Aorta (tissue), 5 donors: ENCODE measurements around the gene SEPTIN10. TPM values are rescaled to one million over a fixed set of nuclear protein-coding genes. Genes with fewer than 3 reads are reported as not detected.
"Not testable (repeated sequence)": the region's sequence is repeated elsewhere in the genome, so short reads cannot be mapped to it uniquely, and the experiment has no call there.

Experiments
- ATAC-seq: fragments of 200-7000 bp; cut with Tn5 transposase; one replicate; pipeline ENCODE4 v1.9.1; 2022; ENCODE audit warnings: moderate library complexity; ENCODE audit not compliant: low FRiP score
- DNase-seq, 2 donors: peaks; one replicate each; pipeline ENCODE4 v3.0.0-alpha.2; 2020
- H3K27ac ChIP-seq, 2 donors: one replicate each; pipeline ENCODE4 v1.5.1; 2013; ENCODE audit warnings: low read length in 2 of 2, mild to moderate bottlenecking in 2 of 2, moderate library complexity in 2 of 2, control low read depth in 1 of 2, inconsistent platforms in 1 of 2, low read depth in 1 of 2
- H3K27me3 ChIP-seq, 2 donors: one replicate each; pipeline ENCODE4 v1.6.1; 2013; ENCODE audit warnings: control low read depth in 1 of 2, low read length in 1 of 2, mild to moderate bottlenecking in 1 of 2, moderate library complexity in 1 of 2; ENCODE audit not compliant: insufficient read depth in 2 of 2, control insufficient read depth in 1 of 2
- H3K36me3 ChIP-seq, 2 donors: one replicate each; pipeline ENCODE4 v1.6.1; 2013; ENCODE audit warnings: control low read depth in 1 of 2, low read length in 1 of 2, mild to moderate bottlenecking in 1 of 2; ENCODE audit not compliant: insufficient read depth in 2 of 2, control insufficient read depth in 1 of 2
- H3K4me1 ChIP-seq, 2 donors: one replicate each; pipeline ENCODE4 v1.6.1; 2013; ENCODE audit warnings: low read length in 2 of 2, control low read depth in 1 of 2, mild to moderate bottlenecking in 1 of 2, moderate library complexity in 1 of 2; ENCODE audit not compliant: insufficient read depth in 2 of 2, control insufficient read depth in 1 of 2
- H3K4me3 ChIP-seq, 2 donors: one replicate each; pipeline ENCODE4 v1.5.1; 2013; ENCODE audit warnings: low read length in 2 of 2, control low read depth in 1 of 2, mild to moderate bottlenecking in 1 of 2
- H3K9me3 ChIP-seq: one replicate; pipeline ENCODE4 v1.6.1; 2013; ENCODE audit warnings: mild to moderate bottlenecking, low read length; ENCODE audit not compliant: control insufficient read depth
- WGBS, 2 donors: extraction: QIAGEN DNeasy Blood & Tissue Kit; methylation state at CpG; one replicate each; pipeline ENCODE4 v1.1.7; 2013; 5-methylcytosine and 5-hydroxymethylcytosine counted together
- intact Hi-C, 2 donors: fragments of 100-400 bp; cut with DNase I; formaldehyde crosslinking; loops; one replicate each; pipeline versions ENCODE4 v1.14.2 to v1.15.0; 2022
- polyA plus RNA-seq, 2 donors: library from polyadenylated mRNA; stranded (reverse); fragments of 200-250 nt; gene quantifications; one replicate each; pipeline ENCODE4 v1.2.3, GENCODE V29; 2013
- total RNA-seq, 2 donors: library from RNA; stranded (reverse); fragmentation: NEBNext Ultra II Directional; extraction: Animal tissue kit (Norgen Biotek cat#: 25700); gene quantifications; one replicate each; pipeline ENCODE4 v1.2.1, GENCODE V29; 2021
- donor health status: healthy with polysubstance abuse.
- donor health status: Bipolar disorder and iron deficiency.
- donor health status: DM: no; HTN: no; CAD: no.
- donor health status: DM: no; HTN: no; CAD: no.
- donor health status: DM: yes; HTN: yes; CAD: no.

SEPTIN10 gene
- total and polyA plus RNA-seq, 4 donors = 80.3 to 132 (median 107) TPM

DNA sequence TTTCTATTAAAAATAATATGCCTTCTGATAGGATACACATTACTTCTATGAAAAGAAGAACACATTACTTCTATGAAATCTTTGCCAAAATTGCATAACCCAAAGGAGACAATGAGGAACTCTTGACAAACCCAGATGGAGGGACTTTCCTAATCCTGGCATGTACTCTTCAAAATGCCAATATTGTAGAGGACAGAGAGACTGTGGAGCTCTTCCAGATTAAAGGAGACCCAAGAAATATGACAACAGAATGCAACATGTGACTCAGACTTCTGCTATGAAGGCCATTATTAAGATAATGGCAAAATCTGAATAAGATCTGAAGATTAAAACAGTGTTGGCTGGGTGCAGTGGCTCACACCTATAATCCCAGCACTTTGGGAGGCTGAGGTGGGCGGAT is 22.6 kb upstream of the SEPTIN10 start:
- no peak overlapping the region for H3K27ac ChIP-seq
- no peak overlapping the region for H3K4me3 ChIP-seq
- ATAC-seq = no peak
- H3K9me3 ChIP-seq = no peaks in the 10 kb centered on the region
- no peaks in the 10 kb centered on the region for H3K4me1 ChIP-seq
- intact Hi-C loops = no loop called here
- no peak for DNase-seq
- H3K36me3 ChIP-seq = no peaks in the 10 kb centered on the region
- WGBS, 2 donors = 88 to 100% methylated on average over 1 of the region's 1 CpG
- no peaks in the 10 kb centered on the region for H3K27me3 ChIP-seq

DNA sequence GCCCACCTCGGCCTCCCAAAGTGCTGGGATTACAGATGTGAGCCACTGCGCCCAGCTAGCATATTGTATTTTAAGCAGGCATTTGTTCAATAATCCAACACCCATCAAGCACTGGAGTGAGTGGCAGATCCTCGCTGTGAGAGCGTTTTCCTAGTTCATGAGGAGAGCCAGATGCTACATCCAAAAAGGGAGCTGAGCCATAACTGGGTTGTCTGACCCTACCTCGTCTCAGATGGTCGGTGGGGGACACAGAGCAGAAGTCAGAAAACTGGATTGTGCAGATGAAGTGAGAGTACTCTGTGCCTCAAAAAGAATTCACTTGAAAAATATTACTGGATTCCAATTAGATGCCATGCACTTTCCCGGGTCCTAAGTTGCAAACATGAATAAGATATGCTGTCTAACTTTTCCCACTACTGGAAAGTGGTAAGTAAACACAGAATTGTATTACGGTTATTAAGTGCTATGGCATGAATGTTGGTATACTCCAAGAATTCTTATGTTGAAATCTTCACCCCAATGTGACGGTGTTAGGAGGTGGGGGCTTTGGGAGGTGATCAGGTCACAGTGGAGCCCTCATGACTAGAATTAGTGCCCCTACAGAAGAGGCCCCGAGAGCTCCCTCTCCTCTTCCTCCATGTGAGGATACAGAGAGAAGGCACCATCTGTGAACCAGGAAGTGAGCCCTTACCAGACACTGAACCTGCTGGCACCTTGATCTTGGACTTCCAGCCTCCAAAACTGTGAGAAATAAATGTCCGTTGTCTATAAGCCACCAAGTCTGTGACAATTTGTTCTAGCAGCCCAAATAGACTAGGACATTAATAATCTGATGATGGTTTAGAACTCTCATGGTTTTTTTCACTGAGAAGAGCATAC is 21.9 kb upstream of the SEPTIN10 start:
- Histone ChIP-seq H3K36me3 (no peaks in the 10 kb centered on the region), H3K27me3 (no peaks in the 10 kb centered on the region), H3K4me1 (no peaks in the 10 kb centered on the region), H3K9me3 (no peaks in the 10 kb centered on the region), H3K27ac (no peak overlapping the region), H3K4me3 (no peak overlapping the region)
- DNase-seq = no peak
- intact Hi-C loops = no loop called here
- ATAC-seq = no peak
- 77 to 83% methylated on average over 11 of the region's 11 CpGs for WGBS, 2 donors

DNA sequence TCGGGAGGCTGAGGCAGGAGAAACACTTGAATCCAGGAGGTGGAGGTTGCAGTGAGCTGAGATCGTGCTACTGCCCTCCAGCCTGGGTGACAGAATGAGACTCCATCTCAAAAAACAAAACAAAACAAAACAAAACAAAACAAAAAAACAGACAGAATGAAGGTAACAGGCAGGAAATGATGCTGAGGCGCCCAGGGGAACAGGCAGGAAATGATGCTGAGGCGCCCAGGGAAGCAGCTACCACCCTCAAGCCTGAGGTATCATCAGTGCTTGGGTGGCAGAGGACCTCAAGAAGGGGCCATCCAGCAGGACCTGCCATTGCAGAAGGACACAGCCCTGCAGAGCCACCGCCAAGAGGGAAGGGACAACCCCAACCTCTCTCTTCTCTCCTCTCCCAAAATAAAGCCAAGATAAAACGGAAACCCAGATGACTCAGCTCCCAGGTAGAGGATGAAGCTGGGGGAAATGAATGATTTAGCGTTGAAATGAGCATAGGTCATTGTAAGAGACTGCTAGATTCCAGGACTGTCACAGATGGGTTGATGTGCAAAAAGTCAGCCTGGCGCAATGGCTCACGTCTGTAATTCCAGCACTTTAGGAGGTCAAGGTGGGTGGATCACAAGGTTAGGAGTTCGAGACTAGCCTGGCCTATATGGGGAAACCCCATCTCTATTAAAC is 19.7 kb upstream of the SEPTIN10 start:
- Histone ChIP-seq H3K4me1 (no peaks in the 10 kb centered on the region), H3K9me3 (no peaks in the 10 kb centered on the region), H3K27ac (no peak overlapping the region), H3K36me3 (no peaks in the 10 kb centered on the region), H3K4me3 (no peak overlapping the region), H3K27me3 (no peaks in the 10 kb centered on the region)
- WGBS, 2 donors = 92 to 95% methylated on average over 10 of the region's 10 CpGs
- DNase-seq (no peak), ATAC-seq (no peak)
- intact Hi-C loops = no loop called here

DNA sequence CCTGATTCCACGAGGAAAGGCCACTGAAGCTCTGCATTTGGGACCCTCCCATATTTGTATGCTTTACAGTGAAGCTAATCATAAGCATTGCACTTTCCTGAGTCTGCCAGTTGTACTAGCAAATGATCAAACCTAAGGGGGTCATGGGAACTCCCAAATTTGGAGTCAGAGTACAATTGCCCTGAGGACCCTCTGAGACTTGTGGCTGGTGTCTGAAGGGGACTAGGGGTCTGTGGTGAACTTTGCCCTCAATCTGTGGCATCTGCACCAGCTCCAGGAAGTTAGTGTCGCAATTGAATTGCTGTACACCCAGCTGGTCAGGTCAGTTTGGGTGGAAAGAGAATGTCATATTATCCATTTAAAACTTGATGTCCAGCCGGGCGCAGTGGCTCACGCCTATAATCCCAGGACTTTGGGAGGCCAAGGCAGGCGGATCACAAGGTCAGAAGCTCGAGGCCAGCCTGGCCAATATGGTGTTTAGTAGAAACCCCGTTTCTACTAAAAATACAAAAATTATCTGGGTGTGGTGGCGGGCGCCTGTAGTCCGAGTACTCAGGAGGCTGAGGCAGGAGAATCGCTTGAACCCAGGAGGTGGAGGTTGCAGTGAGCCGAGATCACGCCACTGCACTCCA is 18.5 kb upstream of the SEPTIN10 start:
- ATAC-seq (no peak), DNase-seq (no peak)
- Histone ChIP-seq H3K36me3 (no peaks in the 10 kb centered on the region), H3K9me3 (no peaks in the 10 kb centered on the region), H3K27me3 (no peaks in the 10 kb centered on the region), H3K27ac (no peak overlapping the region), H3K4me3 (no peak overlapping the region), H3K4me1 (no peaks in the 10 kb centered on the region)
- intact Hi-C loops = no loop called here
- 90 to 93% methylated on average over 13 to 14 of the region's 14 CpGs for WGBS, 2 donors

DNA sequence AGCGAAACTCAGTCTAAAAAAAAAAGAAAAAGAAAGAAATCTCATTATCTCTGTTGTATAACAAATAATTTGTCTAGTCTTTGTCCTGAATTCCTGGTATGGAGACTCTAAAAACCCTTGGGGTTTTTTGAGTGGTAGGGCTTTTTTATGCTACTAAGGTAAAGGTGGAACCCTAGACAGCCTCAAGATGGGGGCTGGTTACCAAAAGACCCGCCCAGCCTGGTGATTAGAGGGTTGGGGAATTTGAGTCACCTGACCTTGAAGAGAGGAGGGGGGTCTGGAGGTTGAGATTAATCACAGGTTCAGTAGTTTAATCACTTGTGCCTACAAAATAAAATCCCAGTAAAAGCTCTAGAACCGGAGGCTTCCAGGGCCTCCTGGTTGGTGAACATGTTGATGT is 18.0 kb upstream of the SEPTIN10 start:
- intact Hi-C loops = no loop called here
- H3K4me3 ChIP-seq = no peak overlapping the region
- no peaks in the 10 kb centered on the region for H3K9me3 ChIP-seq
- no peaks in the 10 kb centered on the region for H3K4me1 ChIP-seq
- no peak for ATAC-seq
- no peak for DNase-seq
- H3K27me3 ChIP-seq = no peaks in the 10 kb centered on the region
- H3K36me3 ChIP-seq = no peaks in the 10 kb centered on the region
- WGBS, 2 donors = 81 to 93% methylated on average over 3 of the region's 3 CpGs
- H3K27ac ChIP-seq = no peak overlapping the region

DNA sequence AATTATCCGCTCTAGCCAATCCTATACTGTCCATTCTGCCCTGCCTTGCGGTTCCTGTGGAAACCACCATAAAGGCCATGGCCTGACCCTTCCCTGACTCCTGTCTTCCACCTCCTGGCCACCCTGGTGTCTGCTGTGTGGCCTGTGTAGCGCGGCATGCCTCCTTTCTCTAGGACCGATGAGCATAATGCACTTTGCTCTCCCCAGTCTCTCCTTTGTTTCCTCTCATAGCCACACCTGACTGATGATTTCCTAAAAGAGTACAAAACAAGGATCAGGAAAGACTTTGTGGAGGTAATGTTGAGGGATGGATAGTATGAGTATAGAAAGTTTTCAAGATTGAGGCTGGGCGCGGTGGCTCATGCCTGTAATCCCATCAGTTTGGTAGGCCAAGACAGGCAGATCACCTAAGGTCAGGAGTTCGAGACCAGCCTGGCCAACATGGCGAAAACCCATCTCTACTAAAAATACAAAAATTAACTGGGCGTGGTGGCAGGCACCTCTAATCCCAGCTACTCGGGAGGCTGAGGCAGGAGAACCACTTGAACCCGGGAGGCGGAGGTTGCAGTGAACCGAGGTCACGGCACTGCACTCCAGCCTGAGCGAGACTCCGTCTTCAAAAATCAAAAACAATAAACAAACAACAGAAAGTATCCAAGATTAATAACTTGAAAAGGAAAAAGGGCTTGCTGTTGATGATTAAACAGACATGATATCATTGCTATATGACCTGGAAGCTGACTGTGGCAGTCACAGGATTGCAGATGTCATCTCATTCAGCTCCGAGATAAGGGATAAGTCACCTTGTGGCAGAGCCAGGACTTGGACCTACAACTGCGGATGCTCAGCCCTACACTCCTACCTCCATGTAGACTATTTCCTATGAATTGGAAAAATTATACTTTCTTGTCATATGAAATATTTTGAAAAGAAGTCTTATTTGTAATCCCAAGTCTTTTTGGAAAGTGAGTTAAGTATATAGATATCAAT is 17.0 kb upstream of the SEPTIN10 start:
- H3K27me3 ChIP-seq = no peaks in the 10 kb centered on the region
- no peaks in the 10 kb centered on the region for H3K36me3 ChIP-seq
- intact Hi-C loops = no loop called here
- WGBS, 2 donors = 87 to 97% methylated on average over 19 of the region's 19 CpGs
- peak; percentile 38 for ATAC-seq
- no peaks in the 10 kb centered on the region for H3K9me3 ChIP-seq
- no peaks in the 10 kb centered on the region for H3K4me1 ChIP-seq
- no peak overlapping the region for H3K4me3 ChIP-seq
- no peak overlapping the region for H3K27ac ChIP-seq
- no peak for DNase-seq

DNA sequence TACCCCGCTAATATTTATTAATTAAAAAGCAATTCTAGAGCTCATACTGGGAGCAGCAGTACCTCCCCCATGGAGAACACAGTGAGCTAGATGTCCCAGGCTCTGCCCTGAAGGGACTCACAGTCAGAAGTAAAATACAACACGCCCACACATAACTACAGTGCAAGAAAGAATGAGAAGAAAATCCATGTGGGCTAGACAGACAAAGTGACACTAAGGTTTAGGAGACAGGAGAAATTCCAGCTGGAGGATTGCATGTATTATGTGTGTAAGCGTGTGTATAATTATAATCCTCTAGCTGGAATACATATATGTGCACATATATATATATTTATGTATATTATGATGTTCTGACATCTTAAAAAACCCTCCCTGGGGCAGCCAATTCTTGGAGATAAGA is 16.1 kb upstream of the SEPTIN10 start:
- H3K4me1 ChIP-seq = no peaks in the 10 kb centered on the region
- no peak for DNase-seq
- 88 to 97% methylated on average over 3 of the region's 3 CpGs for WGBS, 2 donors
- no peaks in the 10 kb centered on the region for H3K27me3 ChIP-seq
- no peak for ATAC-seq
- H3K27ac ChIP-seq = no peak overlapping the region
- H3K4me3 ChIP-seq = no peak overlapping the region
- intact Hi-C loops = no loop called here
- no peaks in the 10 kb centered on the region for H3K36me3 ChIP-seq
- H3K9me3 ChIP-seq = no peaks in the 10 kb centered on the region

DNA sequence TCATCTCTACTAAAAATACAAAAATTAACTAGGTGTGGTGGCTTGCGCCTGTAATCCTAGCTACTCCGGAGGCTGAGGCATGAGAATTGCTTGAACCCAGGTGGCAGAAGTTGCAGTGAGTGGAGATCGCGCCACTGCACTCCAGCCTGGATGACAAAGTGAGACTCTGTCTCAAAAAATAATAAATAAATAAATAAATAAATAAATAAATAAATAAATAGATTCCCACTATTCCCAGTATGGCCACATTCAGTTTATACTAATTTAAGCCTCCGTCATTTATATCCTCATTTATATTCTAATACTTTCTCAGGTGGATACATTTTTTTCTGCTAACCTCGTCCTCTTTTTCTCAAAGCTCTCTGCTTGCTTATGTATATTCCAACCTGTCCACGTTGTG is 14.6 kb upstream of the SEPTIN10 start:
- intact Hi-C loops, H3K36me3 ChIP-seq, H3K9me3 ChIP-seq, H3K27me3 ChIP-seq, H3K4me3 ChIP-seq, H3K27ac ChIP-seq, H3K4me1 ChIP-seq, DNase-seq, ATAC-seq: not testable (repeated sequence)
- 76 to 91% methylated on average over 7 of the region's 7 CpGs for WGBS, 2 donors
